Renal cortex interstitium (tissue), 15 donors: ENCODE measurements around the gene UHRF2. TPM values are rescaled to one million over a fixed set of nuclear protein-coding genes. Genes with fewer than 3 reads are reported as not detected.
"Not testable (repeated sequence)": the region's sequence is repeated elsewhere in the genome, so short reads cannot be mapped to it uniquely, and the experiment has no call there.

Source experiments
- DNase-seq, 11 donors: peaks; one replicate each; pipeline ENCODE4 v3.0.0-alpha.2; 2013; ENCODE audit warnings: low read depth in 9 of 11, low spot score in 4 of 11; ENCODE audit errors: extremely low read depth in 1 of 11
- long read RNA-seq, 16 experiments: transcript quantifications; one replicate each; lab custom pipeline, GENCODE V29; 2026
- polyA plus RNA-seq, 3 donors: library from polyadenylated mRNA; unstranded; fragments of 120-200 nt; gene quantifications; one replicate each; pipeline ENCODE4 v1.2.1, GENCODE V29; 2013; ENCODE audit not compliant: insufficient read length in 3 of 3

Gene UHRF2
- 10 to 100 TPM; 59.3 to 80.7 (median 77.8) TPM for polyA plus RNA-seq
- long read RNA-seq, donor 1, partial matches to known transcripts, result 0 of 4 reads
- long read RNA-seq, donor 1, other reads (novel, unspliced or antisense), result 0 of 4 reads
- long read RNA-seq, donor 2, partial matches to known transcripts, result 14 of 15 reads
- long read RNA-seq, donor 2, other reads (novel, unspliced or antisense), result 0 of 15 reads
- long read RNA-seq, donor 3, partial matches to known transcripts, result 0 of 5 reads
- long read RNA-seq, donor 3, other reads (novel, unspliced or antisense), result 0 of 5 reads
- long read RNA-seq, donor 4, partial matches to known transcripts, result 0 of 3 reads
- long read RNA-seq, donor 4, other reads (novel, unspliced or antisense), result 0 of 3 reads
- long read RNA-seq, donor 5, result 0 reads
- long read RNA-seq, donor 6, partial matches to known transcripts, result 0 of 5 reads
- long read RNA-seq, donor 6, other reads (novel, unspliced or antisense), result 0 of 5 reads
- long read RNA-seq, donor 7, partial matches to known transcripts, result 0 of 6 reads
- long read RNA-seq, donor 7, other reads (novel, unspliced or antisense), result 0 of 6 reads
- long read RNA-seq, donor 8, partial matches to known transcripts, result 29 of 39 reads
- long read RNA-seq, donor 8, other reads (novel, unspliced or antisense), result 0 of 39 reads
- long read RNA-seq, donor 9, partial matches to known transcripts, result 0 of 3 reads
- long read RNA-seq, donor 9, other reads (novel, unspliced or antisense), result 0 of 3 reads
- long read RNA-seq, donor 10, partial matches to known transcripts, result 0 of 6 reads
- long read RNA-seq, donor 10, other reads (novel, unspliced or antisense), result 0 of 6 reads
- long read RNA-seq, donor 11, partial matches to known transcripts, result 0 of 1 reads
- long read RNA-seq, donor 11, other reads (novel, unspliced or antisense), result 0 of 1 reads
- long read RNA-seq, donor 12, partial matches to known transcripts, result 0 of 1 reads
- long read RNA-seq, donor 12, other reads (novel, unspliced or antisense), result 0 of 1 reads
- long read RNA-seq, donor 13, result 0 reads
- long read RNA-seq, donor 14, partial matches to known transcripts, result 0 of 4 reads
- long read RNA-seq, donor 14, other reads (novel, unspliced or antisense), result 0 of 4 reads
- long read RNA-seq, donor 15, result 0 reads
- long read RNA-seq, donor 16, transcript UHRF2-213 (4 exons, 2,859 nt), result minor isoform, 7 of 20 reads
- long read RNA-seq, donor 16, transcript UHRF2-201 (16 exons, 3,452 nt), result major isoform, 9 of 20 reads
- long read RNA-seq, donor 16, partial matches to known transcripts, result 0 of 20 reads
- long read RNA-seq, donor 16, other reads (novel, unspliced or antisense), result 0 of 20 reads

DNA sequence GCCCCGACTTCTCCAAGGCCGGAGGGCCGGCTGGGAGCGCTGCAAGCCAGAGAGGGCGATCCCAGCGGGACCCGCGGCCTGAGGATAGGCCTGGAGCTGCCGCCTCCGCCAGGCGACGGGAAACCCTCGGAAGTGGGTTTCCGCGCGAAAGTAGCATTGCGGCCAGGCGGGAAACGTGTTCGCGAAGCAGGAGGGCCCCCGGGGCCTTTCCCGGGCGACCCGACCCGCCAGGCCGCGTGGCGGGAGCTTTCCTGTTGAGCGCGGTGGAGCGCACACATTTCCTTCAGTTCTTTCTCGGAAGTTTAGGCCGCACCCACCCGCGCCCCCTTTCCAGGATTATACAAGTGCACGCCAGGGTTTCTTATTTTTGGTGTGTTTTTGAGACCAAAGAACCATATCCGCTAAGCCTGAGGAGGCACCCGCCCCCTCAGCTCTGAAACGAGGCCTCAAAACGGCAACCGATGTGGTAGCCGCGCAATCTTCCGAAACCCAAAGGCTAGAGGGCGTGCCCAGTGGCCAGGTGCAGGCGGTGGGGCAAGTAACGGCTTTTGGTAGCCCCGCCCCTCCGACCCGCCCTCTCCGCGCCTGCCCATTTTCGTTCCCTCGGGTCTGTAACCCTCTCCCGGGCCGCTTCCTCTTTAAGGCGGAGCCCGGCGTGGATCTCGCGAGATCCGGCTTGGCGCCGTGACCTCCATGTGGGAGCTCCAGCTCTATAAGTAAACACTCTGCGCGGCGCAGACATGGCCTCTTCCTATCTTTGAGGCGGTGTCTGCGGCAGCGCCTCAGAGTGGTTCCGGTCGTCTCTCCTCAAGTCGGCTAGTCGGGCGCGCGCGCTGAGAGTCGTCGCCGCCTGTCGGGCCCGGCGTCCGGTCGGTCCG is at the start of gene UHRF2:
Gene UHRF2, plus strand, starts transcription at position 713 of the 878 bp plus-strand sequence. CDS start 292 bp downstream, outside the sequence.
- peak; percentile 91 to 97 (median 96) for DNase-seq

GRCh38 chr9:6367128-6367890 is 45.7 kb upstream of the UHRF2 start:
- peak in 2 of 11 donors; percentile 13 to 20 for DNase-seq

- no peak for DNase-seq
Observed at GRCh38 chr9:6368831-6369230, 44.2 kb upstream of the UHRF2 start.

DNA sequence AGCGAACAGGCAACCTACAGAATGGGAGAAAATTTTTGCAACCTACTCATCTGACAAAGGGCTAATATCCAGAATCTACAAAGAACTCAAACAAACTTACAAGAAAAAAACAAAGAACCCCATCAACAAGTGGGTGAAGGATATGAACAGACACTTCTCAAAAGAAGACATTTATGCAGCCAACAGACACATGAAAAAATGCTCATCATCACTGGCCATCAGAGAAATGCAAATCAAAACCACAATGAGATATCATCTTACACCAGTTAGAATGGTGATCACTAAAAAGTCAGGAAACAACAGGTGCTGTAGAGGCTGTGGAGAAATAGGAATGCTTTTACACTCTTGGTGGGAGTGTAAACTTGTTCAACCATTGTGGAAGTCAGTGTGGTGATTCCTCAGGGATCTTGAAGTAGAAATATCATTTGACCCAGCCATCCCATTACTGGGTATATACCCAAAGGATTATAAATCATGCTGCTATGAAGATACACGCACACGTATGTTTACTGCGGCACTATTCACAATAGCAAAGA is 31.5 kb upstream of the UHRF2 start:
- not testable (repeated sequence) for DNase-seq

DNA sequence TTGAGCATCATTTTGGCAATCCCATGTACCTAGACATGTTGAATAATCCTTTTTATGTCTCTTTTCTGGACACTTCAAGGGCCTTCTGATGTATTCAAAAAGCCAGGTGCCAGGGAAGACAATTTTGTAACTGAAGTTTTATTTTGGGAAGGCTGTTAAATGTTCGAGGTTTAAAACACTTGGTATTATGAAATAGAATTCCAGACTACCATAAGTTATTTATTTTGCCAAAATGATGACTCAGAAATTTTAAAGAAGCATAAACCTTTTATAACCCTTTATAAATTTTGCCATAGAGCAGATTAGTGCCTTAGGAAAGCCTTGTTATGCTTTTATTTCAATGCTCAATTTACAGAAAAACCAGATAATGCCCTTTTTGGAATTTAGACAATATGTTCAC is 30.3 kb upstream of the UHRF2 start:
- DNase-seq, result no peak

DNA sequence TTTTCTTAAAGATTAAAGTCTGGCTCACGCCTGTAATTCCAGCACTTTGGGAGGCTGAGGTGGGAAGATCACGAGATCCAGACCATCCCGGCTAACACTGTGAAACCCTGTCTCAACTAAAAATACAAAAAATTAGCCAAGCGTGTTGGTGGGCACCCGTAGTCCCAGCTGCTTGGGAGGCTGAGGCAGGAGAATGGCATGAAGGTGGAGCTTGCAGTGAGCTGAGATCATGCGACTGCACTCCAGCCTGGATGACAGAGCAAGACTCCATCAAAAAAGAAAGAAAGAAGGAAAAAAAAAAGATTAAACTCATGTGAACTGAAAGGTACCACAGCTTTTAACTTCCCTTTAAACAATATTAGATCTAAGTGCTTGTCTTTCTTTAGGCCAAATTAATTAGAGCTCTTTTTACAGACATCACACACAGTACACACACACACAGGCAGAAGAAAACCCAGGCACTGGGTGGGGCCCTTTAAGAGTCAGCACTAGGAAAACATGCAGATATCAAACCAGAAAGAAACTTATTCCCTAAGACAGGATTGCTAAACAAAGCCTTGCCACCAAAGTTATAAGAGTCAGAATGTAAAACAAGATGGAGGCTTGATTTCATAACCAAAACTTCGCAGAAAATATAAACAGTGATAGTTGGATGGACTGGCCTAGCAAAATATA is 29.3 kb upstream of the UHRF2 start:
- DNase-seq, result no peak

- DNase-seq, result no peak
Observed at GRCh38 chr9:6384732-6385131, 28.3 kb upstream of the UHRF2 start.

GRCh38 chr9:6399071-6399470 is 13.9 kb upstream of the UHRF2 start:
- no peak for DNase-seq

DNA sequence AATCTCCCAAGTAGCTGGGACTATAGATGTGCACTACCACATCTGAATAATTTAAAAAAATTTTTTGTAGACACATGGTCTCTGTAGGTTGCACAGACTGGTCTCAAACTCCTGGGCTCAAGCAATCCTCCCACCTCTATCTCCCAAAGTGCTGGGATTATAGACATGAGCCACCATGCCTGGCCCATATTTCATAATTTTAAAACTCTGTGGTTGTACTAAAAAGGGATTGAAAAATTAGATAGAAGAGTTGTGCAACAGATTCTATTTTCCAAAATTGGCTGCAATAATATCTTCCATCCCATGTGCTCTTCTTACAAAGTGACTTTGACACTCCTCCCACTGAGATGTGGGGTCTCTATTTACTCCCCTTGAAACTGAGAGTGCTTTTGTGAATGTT is 7.6 kb upstream of the UHRF2 start:
- DNase-seq, result no peak

GRCh38 chr9:6407778-6408177 is 5.2 kb upstream of the UHRF2 start:
- DNase-seq, result no peak

GRCh38 chr9:6408320-6408719 is 4.7 kb upstream of the UHRF2 start:
- no peak for DNase-seq

DNA sequence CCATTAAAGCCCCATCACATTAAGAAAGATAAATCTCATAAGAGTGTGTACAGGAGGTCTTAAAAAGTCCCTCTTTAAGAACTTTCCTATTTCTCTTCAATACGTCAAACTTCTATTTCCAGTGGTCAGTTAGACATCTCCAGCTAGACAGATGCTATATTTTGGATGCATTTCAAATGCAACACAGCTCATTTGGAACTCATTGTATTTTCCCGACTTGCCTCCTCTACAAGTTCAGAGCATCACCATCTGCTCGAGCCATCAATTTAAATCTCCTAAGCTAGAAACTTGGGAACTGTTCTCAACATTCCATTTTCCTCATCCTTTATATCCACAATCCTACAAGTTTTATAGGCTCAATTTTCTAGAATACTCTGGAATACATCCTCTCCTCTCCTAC is 3.2 kb upstream of the UHRF2 start:
- no peak for DNase-seq

GRCh38 chr9:6410633-6411032 is 2.4 kb upstream of the UHRF2 start:
- DNase-seq, result no peak

DNA sequence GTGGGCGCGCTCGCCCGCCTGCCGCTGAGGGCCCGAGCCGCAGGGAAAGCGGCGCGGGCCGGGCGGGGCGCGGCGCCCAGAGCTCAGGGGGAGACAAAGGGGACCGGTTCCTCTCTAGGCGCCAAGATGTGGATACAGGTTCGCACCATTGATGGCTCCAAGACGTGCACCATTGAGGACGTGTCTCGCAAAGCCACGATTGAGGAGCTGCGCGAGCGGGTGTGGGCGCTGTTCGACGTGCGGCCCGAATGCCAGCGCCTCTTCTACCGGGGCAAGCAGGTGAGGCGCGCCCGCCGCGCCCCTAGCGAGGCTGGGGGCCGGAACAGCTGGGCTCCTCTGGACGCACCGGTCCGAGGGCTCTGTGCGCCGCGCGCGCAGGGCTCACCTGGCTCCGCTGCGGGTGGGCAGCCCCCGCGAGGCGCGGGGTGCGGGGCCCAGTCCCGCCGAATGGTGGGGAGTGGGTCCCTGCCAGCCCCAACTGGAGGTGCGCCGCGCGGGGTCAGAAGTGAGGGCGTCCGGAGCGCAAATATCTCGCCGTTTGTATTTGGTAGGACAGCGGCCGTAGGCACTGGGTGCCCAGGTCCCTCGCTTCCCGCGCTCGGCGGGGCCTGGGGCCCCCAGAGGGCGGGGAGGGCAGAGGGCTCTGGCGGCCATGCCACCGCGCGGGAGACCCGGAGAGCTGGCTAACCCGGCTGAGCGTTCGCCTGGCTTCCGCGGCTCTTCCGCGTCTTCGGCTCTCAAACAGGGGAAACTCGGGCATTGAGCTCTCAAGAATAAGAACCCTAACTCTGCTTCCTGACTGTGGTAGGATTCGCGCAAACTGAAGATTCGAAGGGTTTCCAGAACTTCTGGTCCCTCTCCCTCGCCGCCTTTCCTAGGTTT is 607 bp downstream of the UHRF2 start:
- peak in 7 of 11 donors; percentile 12 to 44 (median 18) for DNase-seq

DNA sequence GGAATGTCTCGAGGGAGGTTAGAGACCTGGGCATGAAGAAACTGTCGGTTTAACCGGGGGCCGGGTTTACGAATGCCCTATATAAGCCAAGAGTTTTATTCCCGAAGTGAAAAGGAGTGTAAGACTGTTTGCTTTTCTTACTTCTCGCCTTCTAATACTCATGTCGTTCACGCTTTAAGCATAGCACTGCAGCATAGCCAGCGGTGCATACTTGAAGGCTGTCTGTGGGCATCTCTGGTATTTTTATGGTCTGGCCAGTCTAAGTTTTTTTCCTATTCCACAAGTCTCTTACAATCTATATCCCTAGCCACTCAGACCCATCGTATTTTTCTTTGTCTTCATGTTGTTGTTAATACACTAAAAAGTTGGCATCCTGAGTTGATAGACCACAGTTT is 1.2 kb downstream of the UHRF2 start:
- peak in 6 of 11 donors; percentile 8 to 27 (median 14) for DNase-seq

GRCh38 chr9:6415266-6415665 is 2.3 kb downstream of the UHRF2 start:
- DNase-seq, result no peak
